Chondrocyte (in vitro differentiated cells): Measurements from ENCODE around the gene FGF8. TPM values are rescaled to one million over a fixed set of nuclear protein-coding genes. Genes with fewer than 3 reads are reported as not detected.
A peak's percentile ranks its signal among the peaks of the same experiment; 100 is the strongest.

Experiments
- DNase-seq: peaks from one replicate; pipeline ENCODE4 v3.0.0; 2021; ENCODE audit warnings: mixed read lengths, low spot score
- H3K27ac Mint-ChIP-seq: one replicate; pipeline ENCODE4 v1.8.0; 2021; ENCODE audit warnings: mild to moderate bottlenecking, moderate library complexity, mixed read lengths; ENCODE audit not compliant: unreplicated experiment
- H3K27me3 Mint-ChIP-seq: 2 replicates; pipeline ENCODE4 v1.8.0; 2021; ENCODE audit warnings: low read depth, mixed read lengths
- H3K36me3 Mint-ChIP-seq: 2 replicates; pipeline ENCODE4 v1.8.0; 2021; ENCODE audit warnings: low read depth, mixed read lengths
- H3K4me1 Mint-ChIP-seq: 2 replicates; pipeline ENCODE4 v1.8.0; 2021; ENCODE audit warnings: low read depth, mild to moderate bottlenecking, mixed read lengths
- H3K4me3 Mint-ChIP-seq: one replicate; pipeline ENCODE4 v1.8.0; 2021; ENCODE audit warnings: mild to moderate bottlenecking, moderate library complexity, mixed read lengths; ENCODE audit not compliant: unreplicated experiment
- H3K9me3 Mint-ChIP-seq: 2 replicates; pipeline ENCODE4 v1.8.0; 2021; ENCODE audit warnings: low read depth, mixed read lengths
- CTCF ChIP-seq: fragments of 200-600 bp; sonication (generic); IDR thresholded peaks from 2 replicates; pipeline ENCODE4 v1.5.0; 2021; ENCODE audit warnings: antibody characterized with exemption, mild to moderate bottlenecking, moderate library complexity
- total RNA-seq: library from RNA; stranded (reverse); gene quantifications from 3 replicates; pipeline ENCODE4 v1.2.1, GENCODE V29; 2021

The FGF8 gene
- total RNA-seq, 1 donor from 2014 or later: not detected

GRCh38 chr10:101769541-101770180 is 6.3 kb downstream of the FGF8 start:
- no peak overlapping the region for H3K27ac Mint-ChIP-seq
- H3K9me3 Mint-ChIP-seq: no peaks in the 10 kb centered on the region
- H3K4me1 Mint-ChIP-seq: no peaks in the 10 kb centered on the region
- no peak for DNase-seq
- peaks cover 54% of the 10 kb centered on the region for H3K27me3 Mint-ChIP-seq
- no peak overlapping the region for H3K4me3 Mint-ChIP-seq
- H3K36me3 Mint-ChIP-seq: peaks cover 7% of the 10 kb centered on the region
- no peak for TF ChIP-seq CTCF

GRCh38 chr10:101768791-101769170 is 7.1 kb downstream of the FGF8 start:
- Mint-ChIP-seq H3K9me3 (no peaks in the 10 kb centered on the region), H3K4me1 (no peaks in the 10 kb centered on the region), H3K27ac (no peak overlapping the region), H3K36me3 (peaks cover 7% of the 10 kb centered on the region), H3K27me3 (peaks cover 48% of the 10 kb centered on the region), H3K4me3 (no peak overlapping the region)
- DNase-seq: no peak
- TF ChIP-seq CTCF: no peak

GRCh38 chr10:101767966-101768790 is 7.7 kb downstream of the FGF8 start:
- no peak for TF ChIP-seq CTCF
- peak; percentile 54 for DNase-seq
- H3K27me3 Mint-ChIP-seq: peaks cover 44% of the 10 kb centered on the region

GRCh38 chr10:101767600-101767945 is 8.3 kb downstream of the FGF8 start:
- Mint-ChIP-seq H3K27me3 (peaks cover 38% of the 10 kb centered on the region), H3K9me3 (no peaks in the 10 kb centered on the region), H3K4me3 (no peak overlapping the region), H3K27ac (no peak overlapping the region), H3K4me1 (no peaks in the 10 kb centered on the region), H3K36me3 (peaks cover 7% of the 10 kb centered on the region)
- no peak for TF ChIP-seq CTCF
- DNase-seq: peak; percentile 47

More at GRCh38 chr10:101767966-101768790, 7.7 kb downstream of the FGF8 start:
- Mint-ChIP-seq H3K4me3 (no peak overlapping the region), H3K4me1 (no peaks in the 10 kb centered on the region), H3K9me3 (no peaks in the 10 kb centered on the region), H3K36me3 (peaks cover 7% of the 10 kb centered on the region), H3K27ac (no peak overlapping the region)

GRCh38 chr10:101766753-101767599 is 8.9 kb downstream of the FGF8 start:
- Mint-ChIP-seq H3K27ac (no peak overlapping the region), H3K4me3 (no peak overlapping the region), H3K27me3 (peaks cover 32% of the 10 kb centered on the region), H3K9me3 (no peaks in the 10 kb centered on the region), H3K36me3 (peaks cover 7% of the 10 kb centered on the region), H3K4me1 (no peaks in the 10 kb centered on the region)
- DNase-seq: peak; percentile 60
- no peak for TF ChIP-seq CTCF
